Stimulated activated CD8-positive, alpha-beta memory T cell treated with anti-CD3 and anti-CD28 coated beads, Interleukin-7, amount 100 ng/mL, for 4 hours (primary cell): ENCODE results near the gene DLG2.
"Not testable (repeated sequence)": the region's sequence is repeated elsewhere in the genome, so short reads cannot be mapped to it uniquely, and the experiment has no call there.

ENCODE experiments used
- DNase-seq, 2 donors: peaks; one replicate each; pipeline ENCODE4 v3.0.0-alpha.2; 2020; ENCODE audit warnings: low read depth in 2 of 2

The DLG2 gene

GRCh38 chr11:84788220-84788619, 838.9 kb downstream of the DLG2 start:
- no peak for DNase-seq

GRCh38 chr11:84784158-84784557, 843.0 kb downstream of the DLG2 start:
- not testable (repeated sequence) for DNase-seq

- DNase-seq = no peak
Measured at GRCh38 chr11:84780689-84781293, 846.4 kb downstream of the DLG2 start.

GRCh38 chr11:84775503-84775902, 851.6 kb downstream of the DLG2 start:
- DNase-seq = no peak

GRCh38 chr11:84763931-84764330, 863.2 kb downstream of the DLG2 start:
- no peak for DNase-seq

- no peak for DNase-seq
Measured at GRCh38 chr11:84757711-84758110, 869.4 kb downstream of the DLG2 start.

GRCh38 chr11:84751371-84751770, 875.8 kb downstream of the DLG2 start:
- no peak for DNase-seq

GRCh38 chr11:84747871-84748270, 879.3 kb downstream of the DLG2 start:
- DNase-seq = no peak

- no peak for DNase-seq
Measured at GRCh38 chr11:84740050-84740449, 887.1 kb downstream of the DLG2 start.

GRCh38 chr11:84724256-84724655, 902.9 kb downstream of the DLG2 start:
- DNase-seq = no peak

- no peak for DNase-seq
Measured at GRCh38 chr11:84722583-84723108, 904.5 kb downstream of the DLG2 start.

GRCh38 chr11:84721561-84721961, 905.6 kb downstream of the DLG2 start:
- no peak for DNase-seq

GRCh38 chr11:84720706-84721402, 906.3 kb downstream of the DLG2 start:
- no peak for DNase-seq

- no peak for DNase-seq
Measured at GRCh38 chr11:84719935-84720577, 907.1 kb downstream of the DLG2 start.

- DNase-seq = no peak
Measured at GRCh38 chr11:84714316-84714780, 912.8 kb downstream of the DLG2 start.

- DNase-seq = no peak
Measured at GRCh38 chr11:84691830-84692229, 935.3 kb downstream of the DLG2 start.

GRCh38 chr11:84687433-84687832, 939.7 kb downstream of the DLG2 start:
- no peak for DNase-seq

GRCh38 chr11:84686716-84687115, 940.4 kb downstream of the DLG2 start:
- no peak for DNase-seq

- DNase-seq = no peak
Measured at GRCh38 chr11:84685976-84686375, 941.2 kb downstream of the DLG2 start.

- DNase-seq = no peak
Measured at GRCh38 chr11:84685149-84685548, 942.0 kb downstream of the DLG2 start.

GRCh38 chr11:84681456-84681855, 945.7 kb downstream of the DLG2 start:
- DNase-seq = no peak

- no peak for DNase-seq
Measured at GRCh38 chr11:84675396-84676025, 951.6 kb downstream of the DLG2 start.
